Panc1 (cell line): Measurements from ENCODE around the gene FBXL15. TPM values are rescaled to one million over a fixed set of nuclear protein-coding genes. Genes with fewer than 3 reads are reported as not detected.

Experiments used
- ATAC-seq: fragments of 200-7000 bp; cut with Tn5 transposase; 2 replicates; pipeline ENCODE4 v1.9.1; 2020; ENCODE audit warnings: mild to moderate bottlenecking, moderate library complexity
- BruUV-seq: library from RNA; stranded (reverse); fragments of 400-500 nt; replicated peaks from 2 replicates; lab custom pipeline; 2021; lab: Mats Ljungman, UMichigan
- CTCF ChIA-PET: fragments of 300-600 bp; sonication (Branson Sonifier 250); formaldehyde crosslinking; loops from one replicate; lab custom pipeline; 2022; ENCODE audit warnings: antibody characterized with exemption; lab: Charles Lee
- POLR2A ChIA-PET: fragments of 300-600 bp; sonication (Branson Sonifier 250); formaldehyde crosslinking; loops from one replicate; lab custom pipeline; 2022; ENCODE audit warnings: antibody characterized with exemption; lab: Charles Lee
- DNase-seq: peaks from one replicate; pipeline ENCODE4 v3.0.0-alpha.2; 2010; ENCODE audit warnings: low read depth, low spot score
- H3K27ac ChIP-seq: 2 replicates; pipeline ENCODE4 v1.5.1; 2011; ENCODE audit warnings: mild to moderate bottlenecking, low read length, inconsistent platforms
- H3K27me3 ChIP-seq: fragments of 200-500 bp; sonication (Bioruptor generic); 2 replicates; pipeline ENCODE4 v1.6.0; 2014; ENCODE audit warnings: low read length, inconsistent platforms; ENCODE audit not compliant: control insufficient read depth, insufficient read depth
- H3K36me3 ChIP-seq: fragments of 200-500 bp; sonication (Bioruptor generic); 2 replicates; pipeline ENCODE4 v1.5.1; 2014; ENCODE audit warnings: inconsistent platforms, mild to moderate bottlenecking, low read length, moderate library complexity; ENCODE audit not compliant: control insufficient read depth, insufficient read depth
- H3K4me1 ChIP-seq: 2 replicates; pipeline ENCODE4 v1.5.1; 2011; ENCODE audit warnings: inconsistent platforms, mild to moderate bottlenecking, low read length, moderate library complexity; ENCODE audit not compliant: control insufficient read depth, insufficient read depth
- H3K4me3 ChIP-seq, 2 experiments: 2 replicates each; pipeline ENCODE4 v1.5.1; 2011 to 2012; ENCODE audit warnings: low read depth in 2 of 2, low read length in 2 of 2, mild to moderate bottlenecking in 2 of 2, inconsistent platforms in 1 of 2, moderate library complexity in 1 of 2
- H3K9me3 ChIP-seq: fragments of 200-500 bp; sonication (Bioruptor generic); 2 replicates; pipeline ENCODE4 v1.5.1; 2014; ENCODE audit warnings: low read depth, mild to moderate bottlenecking, inconsistent platforms, low read length, moderate library complexity; ENCODE audit not compliant: control insufficient read depth, insufficient read depth
- POLR2AphosphoS5 ChIP-seq: IDR thresholded peaks from 2 replicates; pipeline ENCODE4 v1.6.1; 2012; ENCODE audit warnings: mild to moderate bottlenecking, low read depth, low read length, moderate library complexity
- SIN3A ChIP-seq: IDR thresholded peaks from 2 replicates; pipeline ENCODE4 v1.6.1; 2012; ENCODE audit warnings: low read depth, mild to moderate bottlenecking, low read length, moderate library complexity, borderline replicate concordance; ENCODE audit not compliant: insufficient read depth
- TCF7L2 ChIP-seq: IDR thresholded peaks from 2 replicates; pipeline ENCODE4 v1.6.1; 2011; ENCODE audit warnings: mild to moderate bottlenecking, low read depth, low read length, inconsistent platforms
- in situ Hi-C: cut with HindIII; loops from 2 replicates; pipeline ENCODE4 v1.10.0; 2016; ENCODE audit warnings: low sequenced_read_pairs, low pct_unique_long_range_greater_than_20kb
- intact Hi-C: fragments of 100-400 bp; cut with micrococcal nuclease; formaldehyde crosslinking; loops from one replicate; pipeline ENCODE4 v1.10.0; 2022; ENCODE audit not compliant: unreplicated experiment
- total RNA-seq: library from RNA; stranded (reverse); gene quantifications from one replicate; pipeline ENCODE4 v1.2.1, GENCODE V29; 2021; ENCODE audit not compliant: unreplicated experiment
- TF ChIP-seq, protein P1 (sequence below): fragments of 450-650 bp; IDR thresholded peaks from 2 replicates; pipeline ENCODE4 v1.5.1; 2017; ENCODE audit warnings: mild to moderate bottlenecking
- TF ChIP-seq, protein P2 (sequence below), 2 experiments: IDR thresholded peaks; 2 replicates each; pipeline ENCODE4 v1.6.1; 2011 to 2012; ENCODE audit warnings: low read depth in 2 of 2, control low read depth in 1 of 2, low read length in 1 of 2, mild to moderate bottlenecking in 1 of 2, moderate library complexity in 1 of 2; ENCODE audit not compliant: insufficient read depth in 1 of 2

FBXL15 gene
- total RNA-seq, 1 experiment from 2014 or later: 7.9 TPM

DNA sequence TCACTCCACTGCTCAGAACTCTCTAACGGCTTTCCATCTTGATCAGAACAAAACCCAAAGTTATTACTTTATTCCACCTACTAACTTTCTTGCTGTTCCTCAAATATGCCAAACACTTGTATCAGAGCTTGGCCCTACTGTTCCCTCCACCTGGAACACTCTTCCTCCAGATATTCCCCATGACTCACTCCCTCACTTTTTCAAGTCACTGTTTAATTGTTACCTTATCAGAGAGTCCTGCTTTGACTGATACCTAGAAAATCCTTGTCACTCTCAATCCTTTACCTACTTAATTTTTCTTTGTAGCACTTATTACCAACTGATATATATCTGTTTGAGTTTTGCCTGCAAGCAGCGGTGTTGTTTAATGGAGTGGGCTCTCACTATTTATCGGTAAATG, 30.7 kb upstream of the FBXL15 start:
- Histone ChIP-seq H3K27me3 (no peaks in the 10 kb centered on the region; the same call in 1 of the 2 replicates), H3K9me3 (no peaks in the 10 kb centered on the region), H3K36me3 (no peaks in the 10 kb centered on the region; the same call in 1 of the 2 replicates), H3K4me3 (no peak overlapping the region), H3K27ac (no peak overlapping the region), H3K4me1 (0 out of 2 replicates have a peak, but pooled peaks cover 5% of the 10 kb centered on the region)
- ChIA-PET POLR2A (interaction anchor here (0.7 kb wide), 1 partner anchor 37 kb away, joined by 19 read pairs; no protein-coding TSS in a partner anchor), CTCF (interaction anchor here (0.6 to 1.1 kb wide), 4 partner anchors 13 to 160 kb away, joined by 3 to 6 read pairs (median 4); no protein-coding TSS in a partner anchor)
- intact Hi-C loops (loop anchor here (5.0 kb wide), 1 partner anchor 158 kb away; no protein-coding TSS in a partner anchor), in situ Hi-C loops (no loop called here)
- ATAC-seq: no peak
- TF ChIP-seq SIN3A (no peak), TCF7L2 (no peak), POLR2AphosphoS5 (no peak)
- TF ChIP-seq, protein P1, sequence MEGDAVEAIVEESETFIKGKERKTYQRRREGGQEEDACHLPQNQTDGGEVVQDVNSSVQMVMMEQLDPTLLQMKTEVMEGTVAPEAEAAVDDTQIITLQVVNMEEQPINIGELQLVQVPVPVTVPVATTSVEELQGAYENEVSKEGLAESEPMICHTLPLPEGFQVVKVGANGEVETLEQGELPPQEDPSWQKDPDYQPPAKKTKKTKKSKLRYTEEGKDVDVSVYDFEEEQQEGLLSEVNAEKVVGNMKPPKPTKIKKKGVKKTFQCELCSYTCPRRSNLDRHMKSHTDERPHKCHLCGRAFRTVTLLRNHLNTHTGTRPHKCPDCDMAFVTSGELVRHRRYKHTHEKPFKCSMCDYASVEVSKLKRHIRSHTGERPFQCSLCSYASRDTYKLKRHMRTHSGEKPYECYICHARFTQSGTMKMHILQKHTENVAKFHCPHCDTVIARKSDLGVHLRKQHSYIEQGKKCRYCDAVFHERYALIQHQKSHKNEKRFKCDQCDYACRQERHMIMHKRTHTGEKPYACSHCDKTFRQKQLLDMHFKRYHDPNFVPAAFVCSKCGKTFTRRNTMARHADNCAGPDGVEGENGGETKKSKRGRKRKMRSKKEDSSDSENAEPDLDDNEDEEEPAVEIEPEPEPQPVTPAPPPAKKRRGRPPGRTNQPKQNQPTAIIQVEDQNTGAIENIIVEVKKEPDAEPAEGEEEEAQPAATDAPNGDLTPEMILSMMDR: no peak
- TF ChIP-seq, protein P2, sequence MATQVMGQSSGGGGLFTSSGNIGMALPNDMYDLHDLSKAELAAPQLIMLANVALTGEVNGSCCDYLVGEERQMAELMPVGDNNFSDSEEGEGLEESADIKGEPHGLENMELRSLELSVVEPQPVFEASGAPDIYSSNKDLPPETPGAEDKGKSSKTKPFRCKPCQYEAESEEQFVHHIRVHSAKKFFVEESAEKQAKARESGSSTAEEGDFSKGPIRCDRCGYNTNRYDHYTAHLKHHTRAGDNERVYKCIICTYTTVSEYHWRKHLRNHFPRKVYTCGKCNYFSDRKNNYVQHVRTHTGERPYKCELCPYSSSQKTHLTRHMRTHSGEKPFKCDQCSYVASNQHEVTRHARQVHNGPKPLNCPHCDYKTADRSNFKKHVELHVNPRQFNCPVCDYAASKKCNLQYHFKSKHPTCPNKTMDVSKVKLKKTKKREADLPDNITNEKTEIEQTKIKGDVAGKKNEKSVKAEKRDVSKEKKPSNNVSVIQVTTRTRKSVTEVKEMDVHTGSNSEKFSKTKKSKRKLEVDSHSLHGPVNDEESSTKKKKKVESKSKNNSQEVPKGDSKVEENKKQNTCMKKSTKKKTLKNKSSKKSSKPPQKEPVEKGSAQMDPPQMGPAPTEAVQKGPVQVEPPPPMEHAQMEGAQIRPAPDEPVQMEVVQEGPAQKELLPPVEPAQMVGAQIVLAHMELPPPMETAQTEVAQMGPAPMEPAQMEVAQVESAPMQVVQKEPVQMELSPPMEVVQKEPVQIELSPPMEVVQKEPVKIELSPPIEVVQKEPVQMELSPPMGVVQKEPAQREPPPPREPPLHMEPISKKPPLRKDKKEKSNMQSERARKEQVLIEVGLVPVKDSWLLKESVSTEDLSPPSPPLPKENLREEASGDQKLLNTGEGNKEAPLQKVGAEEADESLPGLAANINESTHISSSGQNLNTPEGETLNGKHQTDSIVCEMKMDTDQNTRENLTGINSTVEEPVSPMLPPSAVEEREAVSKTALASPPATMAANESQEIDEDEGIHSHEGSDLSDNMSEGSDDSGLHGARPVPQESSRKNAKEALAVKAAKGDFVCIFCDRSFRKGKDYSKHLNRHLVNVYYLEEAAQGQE (IDR thresholded peaks at IDR 0.05; ENCODE audit: insufficient read depth in 1 of 2, low read depth in 2 of 2, low read length in 1 of 2): no peak
- no peak for DNase-seq
- BruUV-seq: no TSS peak

DNA sequence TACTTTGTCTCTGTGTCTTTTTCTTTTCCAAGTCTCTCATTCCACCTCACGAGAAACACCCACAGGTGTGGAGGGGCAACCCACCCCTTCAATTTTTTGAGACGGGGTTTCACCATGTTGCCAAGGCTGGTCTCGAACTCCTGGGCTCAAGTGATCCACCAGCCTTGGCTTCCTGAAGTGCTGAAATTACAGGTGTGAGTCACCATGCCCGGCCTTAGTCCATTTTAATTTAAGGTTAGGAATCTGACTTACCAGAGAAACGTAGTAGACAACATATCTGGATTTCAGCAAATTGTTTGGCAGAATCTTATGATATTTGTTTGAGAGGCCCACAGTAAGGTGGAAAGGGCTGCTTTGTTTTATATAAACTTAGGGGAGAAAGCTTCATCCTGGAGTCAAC, 28.3 kb upstream of the FBXL15 start:
- Histone ChIP-seq H3K4me3 (no peak overlapping the region), H3K4me1 (peaks cover 11% of the 10 kb centered on the region), H3K27ac (no peak overlapping the region), H3K36me3 (peaks cover 2% of the 10 kb centered on the region; the same call in 1 of the 2 replicates), H3K27me3 (no peaks in the 10 kb centered on the region; the same call in 1 of the 2 replicates), H3K9me3 (no peaks in the 10 kb centered on the region)
- ChIA-PET CTCF (no interaction called here), POLR2A (no interaction called here)
- no TSS peak for BruUV-seq
- intact Hi-C loops: loop anchor here (5.0 kb wide), 1 partner anchor 160 kb away; no protein-coding TSS in a partner anchor
- in situ Hi-C loops: no loop called here
- ATAC-seq (no peak), DNase-seq (no peak)
- TF ChIP-seq TCF7L2 (no peak), POLR2AphosphoS5 (no peak), SIN3A (no peak)
- TF ChIP-seq, protein P1: no peak
- TF ChIP-seq, protein P2 (IDR thresholded peaks at IDR 0.05; ENCODE audit: insufficient read depth in 1 of 2, low read depth in 2 of 2, low read length in 1 of 2): no peak
